Measurements from ENCODE around the gene TRAF6. TPM values are rescaled to one million over a fixed set of nuclear protein-coding genes. Genes with fewer than 3 reads are reported as not detected.

The TRAF6 gene
- total RNA-seq, 1 experiment from 2014 or later, result 4.0 TPM

DNA sequence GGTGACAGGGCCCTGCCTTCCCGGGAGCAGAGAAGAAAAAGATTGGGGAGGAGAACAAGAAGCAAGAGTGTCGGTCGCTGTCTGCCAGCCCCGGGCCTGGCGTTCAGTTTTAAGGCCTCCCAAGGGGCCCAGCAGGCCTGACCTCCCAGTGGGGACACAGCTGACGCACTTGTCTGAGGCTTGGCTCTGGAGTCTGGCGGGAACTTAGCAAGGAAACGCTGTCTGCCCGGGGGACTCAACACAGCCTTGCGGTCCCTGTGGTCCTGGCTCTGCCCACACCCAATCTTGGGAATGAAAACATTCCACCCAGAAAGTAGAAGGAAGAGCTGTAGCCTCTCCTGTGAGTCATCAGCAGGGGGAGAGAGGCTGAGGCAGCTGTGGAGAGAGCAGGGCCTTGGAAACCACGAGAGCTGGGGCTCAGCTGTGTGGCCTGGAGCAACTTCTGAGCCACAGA lies 54.4 kb downstream of the TRAF6 start:
- Histone ChIP-seq H3K27ac (ENCODE audit: low read length) (peak overlapping the region; percentile 39; the same call in 1 of the 2 replicates), H4K20me1 (ENCODE audit: low read length) (no peaks in the 10 kb centered on the region), H3F3A (ENCODE audit: low read length, unreplicated experiment) (no peaks in the 10 kb centered on the region), H3K27me3 (ENCODE audit: low read length) (no peaks in the 10 kb centered on the region), H3K9me2 (replicated peaks; ENCODE audit: low read length) (no peaks in the 10 kb centered on the region), H3K9me3 (ENCODE audit: low read length) (no peaks in the 10 kb centered on the region), H3K4me2 (ENCODE audit: low read length) (no peak overlapping the region), H3K4me1 (ENCODE audit: insufficient read depth, low read length) (peaks cover 41% of the 10 kb centered on the region), H3K4me3 (ENCODE audit: low read length) (no peak overlapping the region), H3K9ac (ENCODE audit: low read length) (no peak overlapping the region), H2AFZ (ENCODE audit: low read length) (0 out of 2 replicates have a peak overlapping the region, but pooled peaks have one; percentile 45), H3K36me3 (ENCODE audit: low read depth, low read length) (no peaks in the 10 kb centered on the region), H3K79me2 (ENCODE audit: low read length) (no peaks in the 10 kb centered on the region)
- intact Hi-C loops (cut with micrococcal nuclease), result no loop called here
- ChIA-PET CTCF (interaction anchor here (0.5 kb wide), 1 partner anchor 155 kb away, joined by 4 read pairs; no protein-coding TSS in a partner anchor), POLR2A (ENCODE audit: unreplicated experiment) (no interaction called here)
- no TSS peak for BruUV-seq (replicated peaks)
- ATAC-seq, result peak; percentile 70
- DNase-seq, result peak; percentile 67
- TF ChIP-seq, protein P1, sequence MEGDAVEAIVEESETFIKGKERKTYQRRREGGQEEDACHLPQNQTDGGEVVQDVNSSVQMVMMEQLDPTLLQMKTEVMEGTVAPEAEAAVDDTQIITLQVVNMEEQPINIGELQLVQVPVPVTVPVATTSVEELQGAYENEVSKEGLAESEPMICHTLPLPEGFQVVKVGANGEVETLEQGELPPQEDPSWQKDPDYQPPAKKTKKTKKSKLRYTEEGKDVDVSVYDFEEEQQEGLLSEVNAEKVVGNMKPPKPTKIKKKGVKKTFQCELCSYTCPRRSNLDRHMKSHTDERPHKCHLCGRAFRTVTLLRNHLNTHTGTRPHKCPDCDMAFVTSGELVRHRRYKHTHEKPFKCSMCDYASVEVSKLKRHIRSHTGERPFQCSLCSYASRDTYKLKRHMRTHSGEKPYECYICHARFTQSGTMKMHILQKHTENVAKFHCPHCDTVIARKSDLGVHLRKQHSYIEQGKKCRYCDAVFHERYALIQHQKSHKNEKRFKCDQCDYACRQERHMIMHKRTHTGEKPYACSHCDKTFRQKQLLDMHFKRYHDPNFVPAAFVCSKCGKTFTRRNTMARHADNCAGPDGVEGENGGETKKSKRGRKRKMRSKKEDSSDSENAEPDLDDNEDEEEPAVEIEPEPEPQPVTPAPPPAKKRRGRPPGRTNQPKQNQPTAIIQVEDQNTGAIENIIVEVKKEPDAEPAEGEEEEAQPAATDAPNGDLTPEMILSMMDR (conservative IDR thresholded peaks at IDR 0.05; ENCODE audit: low read depth, low read length), result no peak
- TF ChIP-seq EZH2 (IDR thresholded peaks at IDR 0.05; ENCODE audit: low read length, unreplicated experiment), result no peak
- no peak for TF ChIP-seq EZH2phosphoT487 (IDR thresholded peaks at IDR 0.05; ENCODE audit: borderline replicate concordance, low read length)

DNA sequence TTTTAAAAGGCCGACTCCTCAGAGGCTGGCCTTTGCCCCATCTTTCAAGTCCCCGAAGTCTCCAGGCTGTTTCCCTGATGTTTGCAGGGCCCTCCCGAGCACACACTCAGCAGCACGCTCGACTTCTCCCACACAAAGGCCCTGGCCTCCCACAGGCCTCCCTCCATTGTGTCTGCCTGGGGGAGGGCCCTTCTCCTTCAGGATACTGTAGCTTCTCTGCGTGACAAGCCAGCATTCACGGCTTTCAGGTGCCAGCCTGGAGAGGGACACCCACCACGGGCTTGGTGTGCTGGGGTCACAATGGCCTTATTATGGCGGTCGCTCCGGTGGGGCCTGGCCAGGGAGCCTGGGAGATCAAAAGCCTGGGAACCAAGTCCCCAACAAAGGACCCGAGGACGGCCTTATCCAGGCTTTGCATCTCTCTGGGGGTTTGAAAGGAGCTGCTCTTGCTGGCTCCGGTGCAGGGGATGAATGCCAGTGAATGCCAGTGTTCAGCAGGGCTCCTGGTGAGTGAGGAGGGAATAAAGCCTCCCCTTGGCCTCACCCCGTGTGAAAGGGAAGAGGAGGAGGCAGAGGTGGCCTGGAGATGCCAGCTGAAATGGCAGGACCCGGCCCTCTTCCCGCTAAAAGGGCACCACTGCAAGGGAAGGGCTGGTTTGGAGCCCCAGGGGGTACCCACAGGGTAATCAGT lies 55.0 kb downstream of the TRAF6 start:
- no peak for TF ChIP-seq EZH2 (IDR thresholded peaks at IDR 0.05; ENCODE audit: low read length, unreplicated experiment)
- TF ChIP-seq, protein P1 (conservative IDR thresholded peaks at IDR 0.05; ENCODE audit: low read depth, low read length), result no peak
- TF ChIP-seq EZH2phosphoT487 (IDR thresholded peaks at IDR 0.05; ENCODE audit: borderline replicate concordance, low read length), result no peak
- Histone ChIP-seq H3K4me1 (ENCODE audit: insufficient read depth, low read length) (peaks cover 41% of the 10 kb centered on the region), H3K27ac (ENCODE audit: low read length) (peak overlapping the region; percentile 39; the same call in 1 of the 2 replicates), H3K9ac (ENCODE audit: low read length) (no peak overlapping the region), H3K9me2 (replicated peaks; ENCODE audit: low read length) (no peaks in the 10 kb centered on the region), H2AFZ (ENCODE audit: low read length) (no peak overlapping the region), H3K4me3 (ENCODE audit: low read length) (no peak overlapping the region), H3K9me3 (ENCODE audit: low read length) (no peaks in the 10 kb centered on the region), H3K36me3 (ENCODE audit: low read depth, low read length) (no peaks in the 10 kb centered on the region), H3F3A (ENCODE audit: low read length, unreplicated experiment) (no peaks in the 10 kb centered on the region), H3K4me2 (ENCODE audit: low read length) (no peak overlapping the region), H4K20me1 (ENCODE audit: low read length) (no peaks in the 10 kb centered on the region), H3K27me3 (ENCODE audit: low read length) (no peaks in the 10 kb centered on the region), H3K79me2 (ENCODE audit: low read length) (no peaks in the 10 kb centered on the region)
- ATAC-seq (no peak), DNase-seq (no peak)
- ChIA-PET POLR2A (ENCODE audit: unreplicated experiment) (no interaction called here), CTCF (interaction anchor here (0.5 kb wide), 1 partner anchor 154 kb away, joined by 4 read pairs; no protein-coding TSS in a partner anchor)
- intact Hi-C loops (cut with micrococcal nuclease), result no loop called here
- BruUV-seq (replicated peaks), result no TSS peak

DNA sequence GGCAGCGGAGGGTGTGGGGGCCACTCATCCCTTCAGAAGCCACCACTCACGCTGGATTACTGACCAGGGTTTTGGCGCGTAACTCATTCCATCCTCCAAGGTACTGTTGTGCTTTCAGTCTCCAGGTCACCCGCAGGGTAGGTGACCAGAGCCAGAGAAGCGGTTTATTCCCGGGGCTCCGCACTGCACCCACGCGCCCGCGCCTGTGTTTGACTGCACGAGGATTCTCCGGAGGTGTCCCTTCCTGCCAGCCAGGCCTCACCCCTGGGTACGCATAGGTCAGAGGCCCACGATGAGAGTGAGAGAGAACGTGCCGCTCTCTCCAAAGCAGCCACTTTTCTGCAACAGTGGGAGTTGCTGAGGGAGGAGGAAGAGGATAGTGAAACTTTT lies 55.5 kb downstream of the TRAF6 start:
- Histone ChIP-seq H3K4me2 (ENCODE audit: low read length) (no peak overlapping the region), H3K27ac (ENCODE audit: low read length) (no peak overlapping the region), H3K36me3 (ENCODE audit: low read depth, low read length) (no peaks in the 10 kb centered on the region)

More for the DNA sequence above, 55.5 kb downstream of the TRAF6 start:
- no peaks in the 10 kb centered on the region for H3K79me2 ChIP-seq (ENCODE audit: low read length)
- H3K9ac ChIP-seq (ENCODE audit: low read length), result no peak overlapping the region
- POLR2A ChIA-PET (ENCODE audit: unreplicated experiment), result no interaction called here
- ATAC-seq, result no peak
- intact Hi-C loops (cut with micrococcal nuclease), result no loop called here
- TF ChIP-seq, protein P1 (conservative IDR thresholded peaks at IDR 0.05; ENCODE audit: low read depth, low read length), result no peak
- TF ChIP-seq EZH2 (IDR thresholded peaks at IDR 0.05; ENCODE audit: low read length, unreplicated experiment) (no peak), EZH2phosphoT487 (IDR thresholded peaks at IDR 0.05; ENCODE audit: borderline replicate concordance, low read length) (no peak)
- BruUV-seq (replicated peaks), result no TSS peak
- H3K9me3 ChIP-seq (ENCODE audit: low read length), result no peaks in the 10 kb centered on the region
- H3K4me3 ChIP-seq (ENCODE audit: low read length), result no peak overlapping the region
- no peaks in the 10 kb centered on the region for H3F3A ChIP-seq (ENCODE audit: low read length, unreplicated experiment)
- CTCF ChIA-PET, result no interaction called here
- H2AFZ ChIP-seq (ENCODE audit: low read length), result no peak overlapping the region
- H3K27me3 ChIP-seq (ENCODE audit: low read length), result no peaks in the 10 kb centered on the region
- no peaks in the 10 kb centered on the region for H4K20me1 ChIP-seq (ENCODE audit: low read length)
- no peaks in the 10 kb centered on the region for H3K9me2 ChIP-seq (replicated peaks; ENCODE audit: low read length)
- H3K4me1 ChIP-seq (ENCODE audit: insufficient read depth, low read length), result peaks cover 41% of the 10 kb centered on the region
- DNase-seq, result no peak

Measured in PC-3 (cell line).